Smooth muscle cell (in vitro differentiated cells): ENCODE results near the gene OXCT1. TPM values are rescaled to one million over a fixed set of nuclear protein-coding genes. Genes with fewer than 3 reads are reported as not detected.
"Not testable (repeated sequence)": the region's sequence is repeated elsewhere in the genome, so short reads cannot be mapped to it uniquely, and the experiment has no call there.

Source experiments
- DNase-seq: peaks from one replicate; lab custom pipeline; 2025; ENCODE audit not compliant: unreplicated experiment; lab: John Stamatoyannopoulos, UW
- H2AFZ ChIP-seq: fragments of 200-600 bp; sonication (generic); 2 replicates; pipeline ENCODE4 v1.6.0; 2016; ENCODE audit warnings: antibody characterized with exemption, low read depth, mild to moderate bottlenecking
- H3F3A ChIP-seq: fragments of 200-600 bp; sonication (generic); 2 replicates; pipeline ENCODE4 v1.6.0; 2017; ENCODE audit warnings: antibody characterized with exemption, low read depth
- H3K27ac ChIP-seq: fragments of 200-600 bp; sonication (generic); 2 replicates; pipeline ENCODE4 v1.5.1; 2016; ENCODE audit warnings: low read depth, mild to moderate bottlenecking
- H3K27me3 ChIP-seq: fragments of 200-600 bp; sonication (generic); 2 replicates; pipeline ENCODE4 v1.6.1; 2016; ENCODE audit warnings: low read depth, mild to moderate bottlenecking
- H3K36me3 ChIP-seq: fragments of 200-600 bp; sonication (generic); 2 replicates; pipeline ENCODE4 v1.5.1; 2016; ENCODE audit warnings: low read depth
- H3K4me1 ChIP-seq: fragments of 200-600 bp; sonication (generic); 2 replicates; pipeline ENCODE4 v1.5.1; 2016; ENCODE audit warnings: low read depth
- H3K4me2 ChIP-seq: fragments of 200-600 bp; sonication (generic); 2 replicates; pipeline ENCODE4 v1.6.0; 2016; ENCODE audit warnings: mild to moderate bottlenecking
- H3K4me3 ChIP-seq: fragments of 200-600 bp; sonication (generic); 2 replicates; pipeline ENCODE4 v1.5.1; 2016; ENCODE audit warnings: mild to moderate bottlenecking
- H3K79me2 ChIP-seq: fragments of 200-600 bp; sonication (generic); 2 replicates; pipeline ENCODE4 v1.6.0; 2016; ENCODE audit warnings: low read depth, mild to moderate bottlenecking
- H3K9ac ChIP-seq: fragments of 200-600 bp; sonication (generic); 2 replicates; pipeline ENCODE4 v1.6.0; 2016; ENCODE audit warnings: low read depth
- H3K9me3 ChIP-seq: fragments of 200-600 bp; sonication (generic); replicated peaks from 2 replicates; pipeline ENCODE4 v1.5.1; 2016; ENCODE audit warnings: low read depth
- H4K20me1 ChIP-seq: fragments of 200-600 bp; sonication (generic); 2 replicates; pipeline ENCODE4 v1.6.0; 2016; ENCODE audit warnings: low read depth
- CTCF ChIP-seq: fragments of 200-600 bp; sonication (generic); IDR thresholded peaks from 2 replicates; pipeline ENCODE4 v1.5.1; 2017; ENCODE audit warnings: borderline replicate concordance, mild to moderate bottlenecking, antibody characterized with exemption; ENCODE audit not compliant: insufficient read depth, poor library complexity, severe bottlenecking
- WGBS: methylation state at CpG from one replicate; pipeline ENCODE4 v1.1.7; 2016; ENCODE audit warnings: low lambda C conversion rate; 5-methylcytosine and 5-hydroxymethylcytosine counted together
- polyA plus RNA-seq: library from polyadenylated mRNA; unstranded; fragments of >200 nt; fragmentation: Nextera tagmentation; extraction: Ambion mirVana; gene quantifications from 2 replicates; pipeline ENCODE4 v1.2.1, GENCODE V29; 2016
- total RNA-seq: library from RNA; depleted of rRNA; stranded (reverse); fragments of >200 nt; gene quantifications from 2 replicates; pipeline ENCODE4 v1.2.3, GENCODE V29; 2014

OXCT1 gene
- total and polyA plus RNA-seq, 2 experiments from 2014 or later, result 10.0 to 16.7 TPM

GRCh38 chr5:41748631-41749030 is 121.6 kb downstream of the OXCT1 start:
- Histone ChIP-seq H3K79me2 (no peaks in the 10 kb centered on the region), H2AFZ (no peak overlapping the region), H3F3A (peaks cover 10% of the 10 kb centered on the region), H3K36me3 (no peaks in the 10 kb centered on the region), H3K4me1 (peaks cover 13% of the 10 kb centered on the region), H3K4me2 (no peak overlapping the region), H3K9ac (no peak overlapping the region), H4K20me1 (no peaks in the 10 kb centered on the region), H3K27me3 (no peaks in the 10 kb centered on the region), H3K4me3 (no peak overlapping the region), H3K9me3 (no peaks in the 10 kb centered on the region), H3K27ac (peak overlapping the region; percentile 19)
- no peak for TF ChIP-seq CTCF
- 59% methylated on average over 2 of the region's 2 CpGs for WGBS
- no peak for DNase-seq

GRCh38 chr5:41747708-41748107 is 122.5 kb downstream of the OXCT1 start:
- H3K36me3 ChIP-seq, result no peaks in the 10 kb centered on the region
- peak overlapping the region; percentile 19 for H3K27ac ChIP-seq
- H3K27me3 ChIP-seq, result no peaks in the 10 kb centered on the region
- no peak for TF ChIP-seq CTCF
- H3K4me3 ChIP-seq, result no peak overlapping the region
- peak overlapping the region; percentile 16 for H3K4me2 ChIP-seq
- peaks cover 13% of the 10 kb centered on the region for H3K4me1 ChIP-seq
- H3F3A ChIP-seq, result peaks cover 10% of the 10 kb centered on the region
- H3K9me3 ChIP-seq, result no peaks in the 10 kb centered on the region
- no peak for DNase-seq
- H3K9ac ChIP-seq, result no peak overlapping the region
- no peak overlapping the region for H2AFZ ChIP-seq
- H4K20me1 ChIP-seq, result no peaks in the 10 kb centered on the region
- H3K79me2 ChIP-seq, result no peaks in the 10 kb centered on the region
- 43% methylated on average over 1 of the region's 1 CpG for WGBS

GRCh38 chr5:41747301-41747700 is 122.9 kb downstream of the OXCT1 start:
- H4K20me1 ChIP-seq, result no peaks in the 10 kb centered on the region
- H3F3A ChIP-seq, result peaks cover 10% of the 10 kb centered on the region
- no peak for TF ChIP-seq CTCF
- no peaks in the 10 kb centered on the region for H3K9me3 ChIP-seq
- H3K4me1 ChIP-seq, result peaks cover 13% of the 10 kb centered on the region
- peak overlapping the region; percentile 16 for H3K4me2 ChIP-seq
- H3K36me3 ChIP-seq, result no peaks in the 10 kb centered on the region
- no peak overlapping the region for H2AFZ ChIP-seq
- no peaks in the 10 kb centered on the region for H3K79me2 ChIP-seq
- no peak overlapping the region for H3K27ac ChIP-seq
- WGBS, result 21% methylated on average over 1 of the region's 1 CpG
- DNase-seq, result no peak
- H3K27me3 ChIP-seq, result no peaks in the 10 kb centered on the region
- H3K9ac ChIP-seq, result no peak overlapping the region
- H3K4me3 ChIP-seq, result no peak overlapping the region

- not testable (repeated sequence) for DNase-seq, H3K36me3 ChIP-seq, H3K4me2 ChIP-seq, H3K9me3 ChIP-seq, H3F3A ChIP-seq, H3K79me2 ChIP-seq, H4K20me1 ChIP-seq, H3K9ac ChIP-seq, H3K4me1 ChIP-seq, H2AFZ ChIP-seq, H3K27me3 ChIP-seq, H3K4me3 ChIP-seq, H3K27ac ChIP-seq
- 88% methylated on average over 1 of the region's 1 CpG for WGBS
These were observed 127.6 kb downstream of the OXCT1 start for GRCh38 chr5:41742608-41743007.
